Activated T-cell treated with anti-CD3 and anti-CD28 coated beads, Interleukin-2, amount 50 U/mL, for 72 hours (primary cell): ENCODE results near the gene PLXNA2. TPM values are rescaled to one million over a fixed set of nuclear protein-coding genes. Genes with fewer than 3 reads are reported as not detected.

Experiments
- ATAC-seq, 2 donors: fragments of 150-1000 bp; cut with Tn5 transposase; replicated peaks in 1 of 2; 2 replicates each; pipeline ENCODE4 v1.10.0; 2021; ENCODE audit warnings: moderate library complexity in 2 of 2, mild to moderate bottlenecking in 1 of 2
- DNase-seq, 2 donors: peaks; one replicate each; pipeline ENCODE4 v3.0.0; 2021 to 2022; ENCODE audit warnings: mixed read lengths in 1 of 2
- H3K27ac Mint-ChIP-seq: one replicate; pipeline ENCODE4 v1.8.0; 2022; ENCODE audit warnings: mild to moderate bottlenecking, moderate library complexity, mixed read lengths
- H3K27me3 Mint-ChIP-seq: one replicate; pipeline ENCODE4 v1.8.0; 2022; ENCODE audit warnings: low read depth, mixed read lengths
- H3K36me3 Mint-ChIP-seq, 2 donors: one replicate each; pipeline ENCODE4 v1.8.0; 2022; ENCODE audit warnings: mixed read lengths in 2 of 2, mild to moderate bottlenecking in 1 of 2; ENCODE audit not compliant: insufficient read depth in 2 of 2
- H3K4me1 Mint-ChIP-seq: one replicate; pipeline ENCODE4 v1.8.0; 2022; ENCODE audit warnings: low read depth, mixed read lengths
- H3K4me3 Mint-ChIP-seq, 2 donors: one replicate each; pipeline ENCODE4 v1.8.0; 2022; ENCODE audit warnings: mild to moderate bottlenecking in 2 of 2, mixed read lengths in 2 of 2, moderate library complexity in 2 of 2
- H3K9me3 Mint-ChIP-seq, 2 donors: one replicate each; pipeline ENCODE4 v1.8.0; 2022; ENCODE audit warnings: mixed read lengths in 2 of 2
- total RNA-seq, 2 donors: library from RNA; stranded (reverse); gene quantifications; one replicate each; pipeline ENCODE4 v1.2.3, GENCODE V29; 2022

PLXNA2 gene
- total RNA-seq, 2 donors from 2014 or later: 0.07 to 0.72 TPM

DNA sequence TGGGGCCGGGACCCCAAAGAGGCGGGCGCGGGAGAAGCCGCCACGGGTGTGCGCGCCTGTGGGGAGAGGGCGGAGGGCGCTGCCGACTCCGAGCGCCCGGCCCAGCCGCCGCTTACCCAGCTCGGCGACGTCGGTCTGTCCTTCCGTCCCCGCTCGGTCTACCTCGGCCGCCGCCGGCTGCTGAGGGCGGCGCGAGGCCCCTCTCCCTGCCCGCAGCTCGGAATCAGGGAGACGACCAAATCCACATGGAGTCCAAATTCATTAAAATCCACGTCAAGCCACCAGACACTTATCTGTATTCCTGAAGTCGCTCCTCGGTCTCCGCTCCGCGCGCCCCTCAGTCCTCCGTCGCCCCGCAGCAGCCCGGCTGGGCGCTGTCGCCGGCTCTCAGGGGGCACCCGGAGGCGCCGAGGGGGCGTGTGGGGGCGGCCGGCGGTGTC, 637 bp downstream of the PLXNA2 start:
- no peaks in the 10 kb centered on the region for H3K36me3 Mint-ChIP-seq

GRCh38 chr1:208242941-208243526, 1.1 kb downstream of the PLXNA2 start:
- Mint-ChIP-seq H3K9me3 (no peaks in the 10 kb centered on the region), H3K4me3 (peak overlapping the region; percentile 56 to 71), H3K27me3 (peaks cover 43% of the 10 kb centered on the region), H3K4me1 (peaks cover 14% of the 10 kb centered on the region), H3K36me3 (no peaks in the 10 kb centered on the region), H3K27ac (no peak overlapping the region)
- DNase-seq (peak in 1 of 2 donors; percentile 15), ATAC-seq (peak; percentile 2 to 20)

More for the DNA sequence above, 637 bp downstream of the PLXNA2 start:
- peak overlapping the region; percentile 88 to 89 for H3K4me3 Mint-ChIP-seq
- H3K27me3 Mint-ChIP-seq: peaks cover 38% of the 10 kb centered on the region
- DNase-seq (peak; percentile 22 to 31), ATAC-seq (peak; percentile 38 to 42)
- no peak overlapping the region for H3K27ac Mint-ChIP-seq
- peaks cover 14% of the 10 kb centered on the region for H3K4me1 Mint-ChIP-seq
- no peaks in the 10 kb centered on the region for H3K9me3 Mint-ChIP-seq

DNA sequence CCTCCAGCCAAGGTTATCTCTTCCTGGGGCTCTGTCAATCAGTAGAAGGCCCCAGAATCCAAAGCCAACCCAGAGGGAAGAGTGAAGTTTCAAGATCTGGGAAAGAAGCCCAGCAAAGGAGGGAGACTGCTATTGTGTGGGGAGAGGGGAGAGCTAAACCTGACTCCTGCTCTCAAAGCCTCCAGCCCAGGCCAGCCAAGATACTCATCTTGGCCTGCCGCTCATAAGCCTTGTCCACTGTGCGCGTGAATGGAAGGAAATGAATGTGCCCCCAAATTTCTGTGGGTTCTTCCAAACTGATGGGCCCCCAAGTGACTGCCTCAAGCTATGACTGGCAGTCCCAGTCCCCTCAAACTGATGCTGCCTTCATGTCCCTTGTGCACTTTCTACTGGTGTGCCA, 2.0 kb downstream of the PLXNA2 start:
- Mint-ChIP-seq H3K9me3 (no peaks in the 10 kb centered on the region), H3K4me3 (no peak overlapping the region), H3K4me1 (peaks cover 14% of the 10 kb centered on the region), H3K36me3 (no peaks in the 10 kb centered on the region), H3K27me3 (peaks cover 52% of the 10 kb centered on the region), H3K27ac (no peak overlapping the region)
- ATAC-seq: no peak
- no peak for DNase-seq

DNA sequence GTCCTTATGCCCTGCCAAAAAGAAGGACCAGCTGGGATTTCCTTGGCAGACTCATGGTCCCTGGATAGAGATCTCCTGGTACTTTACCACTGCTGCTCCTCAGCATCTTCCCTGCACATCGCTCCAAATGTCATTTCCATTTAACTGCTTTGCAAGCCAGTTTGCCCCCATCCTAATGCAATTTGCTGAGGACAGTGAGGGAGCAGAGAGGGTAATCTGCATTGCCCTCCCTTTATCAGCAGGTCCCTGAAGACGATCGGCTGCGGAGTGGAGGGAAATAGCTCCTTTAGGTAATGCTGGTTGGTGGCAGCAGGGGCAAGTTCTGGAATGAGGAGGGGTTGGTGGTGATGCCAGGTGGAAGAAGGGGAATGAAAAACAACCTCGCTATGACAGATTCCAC, 2.7 kb downstream of the PLXNA2 start:
- Mint-ChIP-seq H3K4me1 (peaks cover 20% of the 10 kb centered on the region), H3K9me3 (no peaks in the 10 kb centered on the region), H3K36me3 (no peaks in the 10 kb centered on the region), H3K27me3 (peaks cover 58% of the 10 kb centered on the region), H3K27ac (no peak overlapping the region), H3K4me3 (no peak overlapping the region)
- ATAC-seq (no peak), DNase-seq (no peak)

DNA sequence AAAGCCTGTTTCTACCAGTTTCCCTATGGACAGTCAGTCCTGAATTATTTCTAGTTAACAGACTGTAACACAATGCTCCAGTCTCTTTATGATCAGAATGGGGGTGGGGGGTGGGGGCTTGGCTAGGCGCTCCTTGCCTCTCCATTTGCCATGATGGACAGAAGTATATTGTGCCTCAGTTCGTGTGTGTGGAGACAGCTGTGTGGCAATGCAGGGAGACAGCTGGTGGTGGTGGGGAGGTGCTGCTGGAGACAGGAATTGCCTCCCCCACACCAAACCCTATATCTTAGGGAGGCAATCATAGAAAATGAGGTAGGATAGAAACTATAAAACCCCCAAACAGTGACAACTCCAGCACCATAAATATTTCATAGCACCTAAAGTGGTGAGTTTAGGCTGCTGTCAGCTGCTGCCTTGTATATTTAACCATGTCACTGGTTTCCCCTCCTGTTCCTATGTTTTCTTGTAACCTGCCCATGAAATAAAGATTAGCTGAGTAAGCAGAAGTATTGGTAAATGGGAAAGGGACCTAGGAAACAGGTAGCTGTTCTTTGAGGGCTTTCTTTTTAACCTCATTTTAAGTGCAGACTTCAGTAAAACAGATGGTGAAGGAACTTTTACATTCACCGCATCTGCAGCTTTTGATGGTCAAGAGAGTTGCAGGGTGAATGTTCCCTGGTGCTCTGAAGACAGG, 3.4 kb downstream of the PLXNA2 start:
- DNase-seq (no peak), ATAC-seq (no peak)
- Mint-ChIP-seq H3K27me3 (peaks cover 63% of the 10 kb centered on the region), H3K27ac (no peak overlapping the region), H3K4me1 (peaks cover 27% of the 10 kb centered on the region), H3K36me3 (no peaks in the 10 kb centered on the region), H3K9me3 (no peaks in the 10 kb centered on the region), H3K4me3 (no peak overlapping the region)

DNA sequence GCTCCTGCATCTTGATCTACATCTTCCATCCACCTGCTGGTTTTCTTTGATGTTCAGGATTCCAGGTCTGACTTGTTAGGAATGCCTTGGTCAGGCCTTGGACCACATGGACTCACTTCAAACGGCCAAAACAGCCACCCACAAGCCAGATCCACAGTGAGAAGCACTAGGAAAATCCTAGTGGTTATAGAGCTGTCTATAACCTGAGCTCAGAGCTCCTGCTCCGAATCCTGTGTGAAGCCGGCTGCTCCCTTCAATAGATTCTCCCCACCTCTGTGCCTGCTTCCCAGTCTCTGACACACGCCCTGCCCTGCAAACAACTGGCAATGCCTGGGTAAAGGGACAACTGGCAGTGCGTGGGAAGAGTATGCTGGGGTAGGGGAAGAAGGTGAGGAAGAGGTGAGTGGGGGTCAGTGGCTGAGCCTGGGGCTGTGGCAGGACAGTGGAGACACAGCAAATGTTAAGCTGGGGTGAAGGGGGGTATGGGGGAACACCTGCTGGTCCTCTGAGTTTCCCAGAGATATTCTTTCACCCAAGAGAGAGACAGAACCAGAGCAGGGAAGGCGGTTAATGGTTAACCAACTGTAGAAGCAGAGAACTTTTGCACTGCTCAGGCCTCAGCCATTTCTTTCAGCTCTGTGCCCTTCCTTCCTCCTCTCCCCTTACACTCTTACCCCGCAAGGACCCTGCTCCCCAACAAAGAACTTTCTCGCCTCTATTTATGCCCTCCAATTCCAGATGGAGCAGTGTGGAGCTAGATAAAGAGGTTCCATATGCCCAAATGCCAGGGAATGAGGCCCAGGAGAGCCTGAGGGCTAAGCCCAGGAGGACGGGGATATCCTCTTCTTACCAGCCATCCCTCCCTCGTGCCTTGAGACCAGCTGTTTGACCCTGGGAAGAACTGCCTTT, 4.5 kb downstream of the PLXNA2 start:
- Mint-ChIP-seq H3K9me3 (no peaks in the 10 kb centered on the region), H3K36me3 (no peaks in the 10 kb centered on the region), H3K27ac (no peak overlapping the region), H3K4me3 (no peak overlapping the region), H3K27me3 (peaks cover 70% of the 10 kb centered on the region), H3K4me1 (peaks cover 26% of the 10 kb centered on the region)
- no peak for DNase-seq
- ATAC-seq: no peak

GRCh38 chr1:208238710-208239472, 5.3 kb downstream of the PLXNA2 start:
- no peaks in the 10 kb centered on the region for H3K9me3 Mint-ChIP-seq
- H3K27me3 Mint-ChIP-seq: peaks cover 70% of the 10 kb centered on the region
- ATAC-seq (peak in 1 of 2 donors; percentile 37), DNase-seq (peak in 1 of 2 donors; percentile 16)
- H3K4me1 Mint-ChIP-seq: peaks cover 22% of the 10 kb centered on the region
- H3K36me3 Mint-ChIP-seq: no peaks in the 10 kb centered on the region
- no peak overlapping the region for H3K4me3 Mint-ChIP-seq
- H3K27ac Mint-ChIP-seq: no peak overlapping the region

GRCh38 chr1:208237241-208237640, 6.9 kb downstream of the PLXNA2 start:
- H3K4me1 Mint-ChIP-seq: peaks cover 17% of the 10 kb centered on the region
- H3K27ac Mint-ChIP-seq: no peak overlapping the region
- H3K36me3 Mint-ChIP-seq: no peaks in the 10 kb centered on the region
- H3K9me3 Mint-ChIP-seq: no peaks in the 10 kb centered on the region
- DNase-seq: no peak
- no peak overlapping the region for H3K4me3 Mint-ChIP-seq
- ATAC-seq: no peak
- H3K27me3 Mint-ChIP-seq: peaks cover 71% of the 10 kb centered on the region

- Mint-ChIP-seq H3K27ac (no peak overlapping the region), H3K4me1 (peaks cover 17% of the 10 kb centered on the region), H3K9me3 (no peaks in the 10 kb centered on the region), H3K36me3 (no peaks in the 10 kb centered on the region), H3K27me3 (peaks cover 61% of the 10 kb centered on the region), H3K4me3 (peak overlapping the region; percentile 8 to 51)
- peak; percentile 69 to 70 for ATAC-seq
- peak; percentile 6 to 15 for DNase-seq
Measured at GRCh38 chr1:208235982-208236761, 8.0 kb downstream of the PLXNA2 start.

DNA sequence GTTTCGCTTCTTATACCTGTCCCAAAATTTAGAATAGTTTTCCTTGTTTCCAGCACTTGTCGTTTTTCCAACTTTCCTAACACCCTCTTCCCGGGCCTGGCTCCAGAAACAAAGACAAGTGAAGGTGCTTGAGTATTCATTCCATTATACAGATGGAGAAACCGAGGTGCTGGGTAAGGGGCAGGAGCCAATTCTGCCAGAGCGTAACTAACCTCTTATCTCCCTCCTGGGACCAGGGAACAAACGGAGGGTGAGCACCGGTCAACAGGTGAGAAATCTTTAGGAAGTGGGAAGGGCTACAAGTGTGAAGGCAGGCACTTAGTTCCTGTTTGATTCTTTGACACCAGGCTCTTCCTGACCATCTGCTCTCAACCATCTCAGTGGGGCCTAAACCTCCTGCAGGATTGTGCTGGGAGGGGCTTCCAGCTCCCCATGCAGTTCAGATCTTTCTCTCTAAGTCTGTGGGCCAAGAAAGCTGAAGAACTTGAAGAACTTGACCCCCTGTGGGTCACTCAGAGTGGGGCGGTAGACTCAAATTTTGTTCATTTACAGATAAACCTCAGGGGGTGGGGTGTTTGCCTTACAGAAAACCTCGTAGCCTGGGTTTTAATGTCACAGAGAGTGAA, 8.7 kb downstream of the PLXNA2 start:
- H3K9me3 Mint-ChIP-seq: no peaks in the 10 kb centered on the region
- H3K36me3 Mint-ChIP-seq: no peaks in the 10 kb centered on the region
- no peak overlapping the region for H3K27ac Mint-ChIP-seq
- peaks cover 17% of the 10 kb centered on the region for H3K4me1 Mint-ChIP-seq
- DNase-seq (no peak), ATAC-seq (no peak)
- H3K27me3 Mint-ChIP-seq: peaks cover 61% of the 10 kb centered on the region
- no peak overlapping the region for H3K4me3 Mint-ChIP-seq

DNA sequence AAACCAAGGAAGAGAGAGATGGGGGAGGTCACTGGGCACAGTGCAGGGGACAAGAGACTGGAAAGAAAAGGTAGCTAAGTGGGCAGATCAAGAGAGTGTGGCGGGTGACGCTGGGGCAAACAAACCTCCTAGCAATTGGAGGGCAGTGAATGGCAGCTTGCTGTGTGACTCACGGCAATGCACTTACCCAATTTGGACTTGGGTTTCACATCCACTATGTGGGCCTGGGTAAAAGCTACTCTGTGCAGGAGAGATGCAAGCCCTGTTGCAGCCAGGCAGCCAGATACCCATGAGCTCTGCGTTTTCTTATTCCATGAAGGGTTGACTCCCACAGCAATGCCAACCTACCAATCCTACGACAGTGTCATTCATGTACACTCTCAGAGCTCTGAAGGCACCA, 9.5 kb downstream of the PLXNA2 start:
- Mint-ChIP-seq H3K4me1 (peaks cover 17% of the 10 kb centered on the region), H3K36me3 (no peaks in the 10 kb centered on the region), H3K27ac (no peak overlapping the region), H3K27me3 (peaks cover 54% of the 10 kb centered on the region), H3K4me3 (no peak overlapping the region), H3K9me3 (no peaks in the 10 kb centered on the region)
- DNase-seq (no peak), ATAC-seq (no peak)

GRCh38 chr1:208233978-208234377, 10.2 kb downstream of the PLXNA2 start:
- no peak for ATAC-seq
- no peak overlapping the region for H3K27ac Mint-ChIP-seq
- no peak overlapping the region for H3K4me3 Mint-ChIP-seq

More at GRCh38 chr1:208233978-208234377, 10.2 kb downstream of the PLXNA2 start:
- Mint-ChIP-seq H3K36me3 (no peaks in the 10 kb centered on the region), H3K9me3 (no peaks in the 10 kb centered on the region), H3K27me3 (peaks cover 55% of the 10 kb centered on the region), H3K4me1 (peaks cover 17% of the 10 kb centered on the region)
- DNase-seq: no peak
